ENCODE results near the gene OOSP3. TPM values are rescaled to one million over a fixed set of nuclear protein-coding genes. Genes with fewer than 3 reads are reported as not detected.

The OOSP3 gene
- total and polyA plus RNA-seq, 8 donors: not detected

DNA sequence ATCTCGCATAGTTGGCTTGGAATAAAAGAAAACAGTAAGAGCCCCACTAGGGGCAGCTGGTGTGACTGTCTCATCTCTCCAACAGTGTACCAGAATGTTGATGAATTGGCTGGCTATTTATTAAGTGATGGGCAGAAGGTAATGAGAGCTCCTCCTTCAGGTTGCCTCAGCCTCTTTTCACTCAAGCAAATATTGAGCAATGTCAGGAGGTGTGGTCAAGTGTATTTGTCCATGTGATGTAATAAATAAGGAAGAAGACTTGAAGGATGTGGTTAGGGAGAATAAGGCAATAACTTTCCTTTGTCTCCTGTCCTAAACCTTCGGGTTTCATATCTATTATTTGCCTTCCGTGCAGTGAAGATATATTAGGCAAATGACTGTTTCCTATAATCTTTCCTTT lies 12.2 kb upstream of the OOSP3 start, which contains the start of gene TCN1:
Gene TCN1 (minus strand): TSS at position 91 of the 400 bp plus-strand sequence. CDS start 17 bp downstream, at position 74.
- peaks cover 0 to 23% of the 10 kb centered on the region in 2 donors for H3K4me1 ChIP-seq
- peak within 1 kb of the TSS in 1 of 2 donors; percentile 14 for H3K4me3 ChIP-seq
- no peak for DNase-seq
- TF ChIP-seq CTCF (IDR thresholded peaks at IDR 0.05): no peak
- peak; percentile 55 for ATAC-seq
- no peaks in the 10 kb centered on the region for H3K27me3 ChIP-seq
- intact Hi-C loops (cut with DNase I): no loop called here
- peak within 1 kb of the TSS in 1 of 2 donors; percentile 71 for H3K27ac ChIP-seq
- H3K9me3 ChIP-seq: peaks cover 0 to 5% of the 10 kb centered on the region in 2 donors
- no peaks in the 10 kb centered on the region for H3K36me3 ChIP-seq

DNA sequence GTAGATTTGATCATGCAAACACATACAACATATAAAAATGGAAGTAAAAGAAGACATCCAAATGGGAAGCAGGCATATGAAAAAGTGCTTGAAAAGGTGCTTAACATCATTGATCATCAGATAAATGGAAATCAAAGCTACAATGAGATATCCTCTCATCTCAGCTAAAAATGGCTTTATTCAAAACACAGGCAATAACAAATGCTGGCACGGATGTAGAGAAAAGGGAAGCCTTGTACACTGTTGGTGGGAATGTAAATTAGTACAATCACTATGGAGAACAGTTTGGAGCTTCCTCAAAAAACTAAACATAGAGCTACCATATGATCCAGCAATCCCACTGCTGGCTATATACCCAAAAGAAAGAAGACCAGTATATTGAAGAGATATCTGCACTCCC lies 11.7 kb upstream of the OOSP3 start:
- Histone ChIP-seq H3K4me3 (peak overlapping the region in 1 of 2 donors; percentile 14), H3K27ac (peak overlapping the region in 1 of 2 donors; percentile 71), H3K27me3 (no peaks in the 10 kb centered on the region), H3K36me3 (no peaks in the 10 kb centered on the region), H3K4me1 (peaks cover 0 to 23% of the 10 kb centered on the region in 2 donors), H3K9me3 (peaks cover 0 to 5% of the 10 kb centered on the region in 2 donors)
- no peak for ATAC-seq
- intact Hi-C loops (cut with DNase I): no loop called here
- no peak for TF ChIP-seq CTCF (IDR thresholded peaks at IDR 0.05)
- DNase-seq: no peak

DNA sequence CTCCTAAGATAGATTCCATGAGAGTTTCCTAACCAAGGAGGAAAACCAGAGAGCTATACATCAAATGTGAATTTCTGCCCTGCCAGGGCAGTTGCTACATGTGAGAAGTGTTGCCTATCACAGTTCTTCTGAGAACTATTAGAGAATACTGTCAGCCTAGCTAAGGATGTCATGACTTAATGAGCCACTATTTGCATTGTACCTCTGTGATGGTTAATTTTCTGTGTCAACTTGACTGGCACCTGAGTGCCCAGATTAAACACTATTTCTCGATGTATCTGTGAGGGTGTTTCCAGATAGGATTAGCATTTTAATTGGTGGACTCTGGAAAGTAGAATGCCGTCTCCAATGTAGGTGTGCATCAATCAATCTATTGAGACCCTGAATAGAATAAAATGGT lies 10.6 kb upstream of the OOSP3 start:
- ATAC-seq (no peak), DNase-seq (no peak)
- Histone ChIP-seq H3K4me1 (peaks cover 0 to 23% of the 10 kb centered on the region in 2 donors), H3K27ac (no peak overlapping the region), H3K36me3 (no peaks in the 10 kb centered on the region), H3K9me3 (peaks cover 0 to 5% of the 10 kb centered on the region in 2 donors), H3K4me3 (no peak overlapping the region), H3K27me3 (no peaks in the 10 kb centered on the region)
- intact Hi-C loops (cut with DNase I): no loop called here
- TF ChIP-seq CTCF (IDR thresholded peaks at IDR 0.05): no peak

- no peak for TF ChIP-seq CTCF (IDR thresholded peaks at IDR 0.05)
- Histone ChIP-seq H3K27me3 (no peaks in the 10 kb centered on the region), H3K4me3 (no peak overlapping the region), H3K27ac (no peak overlapping the region), H3K4me1 (peaks cover 0 to 2% of the 10 kb centered on the region in 2 donors), H3K36me3 (no peaks in the 10 kb centered on the region), H3K9me3 (peaks cover 0 to 5% of the 10 kb centered on the region in 2 donors)
- DNase-seq (no peak), ATAC-seq (no peak)
- intact Hi-C loops (cut with DNase I): no loop called here
Observed at GRCh38 chr11:59872076-59872475, 6.5 kb upstream of the OOSP3 start.

DNA sequence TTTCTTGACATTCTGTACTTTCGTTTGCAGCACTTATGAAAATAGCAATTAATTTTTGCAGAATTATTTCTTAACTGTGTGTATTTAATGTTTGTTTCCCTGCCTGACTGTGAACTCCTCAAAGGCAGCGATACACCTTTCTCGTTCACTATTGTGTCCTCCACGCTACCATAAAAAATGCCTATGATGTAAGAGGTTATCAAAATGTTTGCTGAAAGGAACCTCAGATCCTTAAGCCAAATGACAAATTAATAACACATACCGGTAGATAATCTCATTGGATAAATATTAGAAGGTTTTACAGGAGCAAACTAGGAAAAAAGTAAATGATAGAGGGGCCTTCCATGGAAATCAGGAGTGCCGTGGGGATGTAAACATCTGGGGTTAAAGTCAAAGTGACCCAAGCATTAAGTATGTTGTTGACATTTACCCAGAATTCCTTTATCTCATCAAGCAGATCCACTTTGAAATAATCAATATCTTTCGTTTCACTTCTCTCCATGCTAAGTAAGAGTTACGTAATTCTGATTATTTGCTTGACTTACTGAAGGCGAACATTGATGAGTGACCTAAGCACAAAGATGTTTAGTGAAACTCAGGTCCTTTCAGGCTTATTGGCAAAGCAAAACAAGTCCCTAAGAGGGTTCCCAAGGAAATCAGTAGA lies 2.6 kb upstream of the OOSP3 start:
- H3K27me3 ChIP-seq: no peaks in the 10 kb centered on the region
- intact Hi-C loops (cut with DNase I): no loop called here
- no peaks in the 10 kb centered on the region for H3K36me3 ChIP-seq
- peaks cover 0 to 3% of the 10 kb centered on the region in 2 donors for H3K9me3 ChIP-seq
- TF ChIP-seq CTCF (IDR thresholded peaks at IDR 0.05): no peak
- no peak for ATAC-seq
- H3K4me1 ChIP-seq: no peaks in the 10 kb centered on the region
- DNase-seq: no peak
- H3K4me3 ChIP-seq: no peak overlapping the region
- H3K27ac ChIP-seq: no peak overlapping the region
